BJ (cell line): Measurements from ENCODE around the gene NRIP1. TPM values are rescaled to one million over a fixed set of nuclear protein-coding genes. Genes with fewer than 3 reads are reported as not detected.
A peak's percentile ranks its signal among the peaks of the same experiment; 100 is the strongest.

ENCODE experiments used
- CTCF ChIA-PET: fragments of 350-600 bp; formaldehyde crosslinking; extraction: SDS; loops from one replicate; lab custom pipeline; 2021; ENCODE audit warnings: antibody characterized with exemption, inconsistent platforms; lab: Yijun Ruan, JAX
- POLR2A ChIA-PET: fragments of 300-600 bp; sonication (Branson Sonifier 250); formaldehyde crosslinking; extraction: SDS; loops from one replicate; lab custom pipeline; 2021; ENCODE audit warnings: antibody characterized with exemption; lab: Charles Lee
- DNase-seq: peaks from one replicate; pipeline ENCODE4 v3.0.0-alpha.2; 2011; ENCODE audit warnings: low read depth
- H3K27me3 ChIP-seq: 2 replicates; pipeline ENCODE4 v1.6.0; 2011; ENCODE audit warnings: low read length; ENCODE audit not compliant: control insufficient read depth, insufficient read depth
- H3K36me3 ChIP-seq: 2 replicates; pipeline ENCODE4 v1.5.1; 2011; ENCODE audit warnings: low read length; ENCODE audit not compliant: control insufficient read depth, insufficient read depth
- H3K4me3 ChIP-seq: 2 replicates; pipeline ENCODE4 v1.5.1; 2011; ENCODE audit warnings: low read depth, mild to moderate bottlenecking, control low read depth, low read length
- CTCF ChIP-seq: IDR thresholded peaks from 2 replicates; pipeline ENCODE4 v1.5.1; 2011; ENCODE audit warnings: low read depth, mild to moderate bottlenecking, control low read depth, inconsistent platforms, low read length, moderate library complexity; ENCODE audit not compliant: insufficient read depth
- polyA plus RNA-seq: library from polyadenylated mRNA; depleted of rRNA; stranded (reverse); fragments of >200 nt; gene quantifications from 2 replicates; pipeline ENCODE4 v1.2.3, GENCODE V29; 2011

NRIP1 gene
- polyA plus RNA-seq, 1 experiment = 5.2 TPM

- TF ChIP-seq CTCF = no peak
- H3K4me3 ChIP-seq = peak overlapping the region; percentile 65
- POLR2A ChIA-PET = no interaction called here
- CTCF ChIA-PET = no interaction called here
- H3K27me3 ChIP-seq = no peaks in the 10 kb centered on the region
- H3K36me3 ChIP-seq = no peaks in the 10 kb centered on the region
- no peak for DNase-seq
Observed at GRCh38 chr21:15063081-15063813, 1.6 kb downstream of the NRIP1 start.

GRCh38 chr21:15062606-15062965 lies 2.2 kb downstream of the NRIP1 start:
- no peak for TF ChIP-seq CTCF
- Histone ChIP-seq H3K4me3 (peak overlapping the region; percentile 65), H3K27me3 (no peaks in the 10 kb centered on the region), H3K36me3 (no peaks in the 10 kb centered on the region)
- no peak for DNase-seq
- CTCF ChIA-PET = no interaction called here
- POLR2A ChIA-PET = no interaction called here

GRCh38 chr21:15061747-15062605 lies 2.8 kb downstream of the NRIP1 start:
- DNase-seq = no peak
- POLR2A ChIA-PET = no interaction called here
- no peaks in the 10 kb centered on the region for H3K36me3 ChIP-seq
- TF ChIP-seq CTCF = no peak
- H3K4me3 ChIP-seq = peak overlapping the region; percentile 65
- no peaks in the 10 kb centered on the region for H3K27me3 ChIP-seq
- CTCF ChIA-PET = no interaction called here

- no peaks in the 10 kb centered on the region for H3K27me3 ChIP-seq
- no peak for TF ChIP-seq CTCF
- ChIA-PET POLR2A (no interaction called here), CTCF (no interaction called here)
- H3K36me3 ChIP-seq = no peaks in the 10 kb centered on the region
- DNase-seq = no peak
- no peak overlapping the region for H3K4me3 ChIP-seq
Observed at GRCh38 chr21:15061279-15061678, 3.5 kb downstream of the NRIP1 start.

- DNase-seq = no peak
- Histone ChIP-seq H3K27me3 (no peaks in the 10 kb centered on the region), H3K4me3 (peak overlapping the region; percentile 8; the same call in 1 of the 2 replicates), H3K36me3 (no peaks in the 10 kb centered on the region)
- CTCF ChIA-PET = no interaction called here
- POLR2A ChIA-PET = no interaction called here
- no peak for TF ChIP-seq CTCF
Observed at GRCh38 chr21:15060543-15061175, 4.1 kb downstream of the NRIP1 start.
